Activated CD4-positive, alpha-beta T cell treated with anti-CD3 and anti-CD28 coated beads, Interleukin-2, Interleukin-6, amounts not matched to agents 100 ng/mL and 50 ng/mL, durations not matched to agents 16 hours and 8 hours (primary cell): Measurements from ENCODE around the gene MMAB.

Source experiments
- DNase-seq: peaks from one replicate; pipeline ENCODE4 v3.0.0-alpha.2; 2020

MMAB gene

DNA sequence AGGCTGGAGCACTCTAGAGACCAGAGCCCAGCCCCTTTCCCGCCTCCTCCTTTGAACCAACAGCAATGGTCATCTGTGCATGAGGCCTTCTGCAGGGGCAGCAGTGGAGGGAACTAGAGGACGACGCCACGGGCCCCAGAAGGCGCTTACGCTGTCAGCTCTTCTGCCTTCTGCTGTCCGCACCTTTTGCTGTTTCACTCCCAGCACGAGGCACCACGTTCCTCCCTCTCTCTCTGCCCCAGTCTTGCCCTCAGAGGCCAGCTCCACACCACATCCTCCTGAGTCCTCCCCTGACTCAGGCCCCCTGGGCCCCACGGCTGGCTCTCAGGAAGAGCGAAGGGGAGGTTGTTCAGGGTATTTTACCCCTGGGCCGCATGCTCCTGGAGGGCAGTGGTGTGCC lies 15.5 kb downstream of the MMAB start:
- DNase-seq = no peak

DNA sequence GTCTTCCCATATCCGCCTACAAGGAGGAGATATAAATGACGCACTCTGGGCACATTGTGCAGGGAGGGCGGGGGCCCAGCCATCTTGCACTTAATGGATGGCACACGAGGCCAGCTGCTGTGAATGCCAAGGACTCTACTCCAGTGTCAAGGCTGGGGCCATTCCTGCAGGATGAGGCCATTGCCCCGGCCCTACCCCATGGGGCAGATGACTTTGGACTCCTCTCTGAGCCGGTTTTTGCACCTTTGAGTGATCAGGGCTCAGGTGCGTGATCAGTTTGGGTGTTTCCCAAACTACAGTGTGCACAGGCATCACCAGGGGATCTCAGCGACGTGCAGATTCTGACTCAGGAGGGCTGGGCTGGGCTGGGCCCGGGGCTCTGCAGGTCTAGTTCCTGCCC lies 16.1 kb downstream of the MMAB start:
- no peak for DNase-seq

DNA sequence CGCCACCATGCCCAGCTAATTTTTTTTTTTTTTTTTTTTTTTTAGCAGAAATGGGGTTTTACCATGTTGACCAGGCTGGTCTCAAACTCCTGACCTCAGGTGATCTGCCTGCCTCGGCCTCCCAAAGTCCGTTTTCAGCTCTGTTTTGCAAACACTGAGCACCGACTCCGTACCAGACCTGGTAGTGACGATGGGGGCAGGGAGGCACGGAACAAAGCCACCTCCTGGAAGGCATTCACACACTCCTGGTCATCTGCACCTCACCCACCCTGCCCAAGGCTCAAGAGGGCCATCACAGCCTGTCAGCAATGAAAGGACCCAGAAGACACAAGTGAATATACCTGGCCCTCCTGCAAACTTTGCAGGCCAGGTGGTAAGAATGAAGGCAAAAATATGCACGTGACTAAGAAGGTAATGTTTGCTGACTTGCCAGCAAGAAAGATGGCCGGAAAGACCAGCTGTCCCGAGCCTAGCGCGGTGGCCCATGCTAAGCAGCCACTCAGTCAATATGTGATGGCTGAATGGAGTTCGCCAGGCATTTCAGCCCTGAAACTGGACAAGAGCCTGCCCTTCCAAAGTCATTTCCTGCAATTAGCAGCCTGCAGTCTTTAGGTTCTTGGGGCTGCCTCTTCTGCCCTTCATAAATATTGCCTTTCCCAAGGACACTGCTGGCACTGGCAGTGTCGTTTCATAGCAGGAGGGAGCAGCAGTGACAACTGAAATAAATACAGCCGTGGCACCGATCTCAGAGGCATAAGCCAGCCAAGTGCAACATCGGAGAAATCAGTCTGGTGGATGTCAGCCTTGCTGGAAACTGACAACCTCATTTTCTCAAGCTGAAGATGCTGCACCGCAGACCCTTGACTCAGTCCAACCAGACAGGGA lies 17.6 kb downstream of the MMAB start:
- DNase-seq = no peak

DNA sequence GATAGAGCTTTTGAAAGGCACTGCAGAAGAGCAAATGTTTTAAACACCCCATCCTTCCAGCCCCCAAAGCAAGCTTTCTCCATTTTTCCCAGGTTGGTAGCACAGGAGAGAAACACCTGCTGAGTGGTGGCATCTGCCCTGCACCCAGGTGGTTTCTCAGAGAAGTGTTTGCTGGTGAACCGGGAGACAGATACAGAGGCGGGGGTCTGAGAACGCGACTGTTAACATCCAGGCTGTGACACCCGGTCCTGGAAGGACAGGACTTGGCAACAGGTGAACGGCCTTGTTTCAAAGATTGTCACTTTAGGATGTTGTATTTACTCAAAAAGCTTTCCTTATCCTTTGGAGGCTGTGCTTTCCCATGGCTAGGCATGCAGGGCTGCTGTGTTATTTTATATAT lies 18.5 kb downstream of the MMAB start:
- no peak for DNase-seq

DNA sequence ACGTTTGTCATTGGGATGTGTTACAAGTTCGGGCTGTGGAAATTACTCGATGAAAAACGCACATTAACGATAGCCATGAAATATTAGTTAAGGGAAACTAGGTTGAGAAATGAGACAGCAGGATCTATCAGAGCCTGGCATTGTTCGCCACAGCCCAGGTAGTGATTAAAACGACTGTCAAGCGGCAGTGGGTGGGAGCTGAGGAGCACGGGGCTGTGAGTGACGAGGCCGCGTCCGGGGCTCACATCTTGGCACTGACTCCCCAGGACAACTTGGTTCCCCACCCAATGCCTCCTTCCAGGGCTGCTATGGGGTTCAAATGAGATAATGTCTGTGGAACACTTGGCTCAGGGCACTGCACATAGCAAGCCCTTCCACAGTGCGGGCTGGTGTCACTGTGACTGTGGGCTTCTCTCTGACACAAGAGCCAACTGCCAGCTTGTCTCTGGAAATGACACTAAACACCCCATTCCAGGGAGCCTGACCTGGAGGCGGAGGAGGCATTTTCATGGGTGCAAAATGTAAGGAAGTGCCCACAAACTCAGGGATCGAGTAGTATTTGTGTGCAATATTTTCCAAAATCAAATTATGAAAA lies 19.3 kb downstream of the MMAB start:
- DNase-seq = no peak

- DNase-seq = no peak
Measured at GRCh38 chr12:109553483-109553882, 19.8 kb downstream of the MMAB start.

DNA sequence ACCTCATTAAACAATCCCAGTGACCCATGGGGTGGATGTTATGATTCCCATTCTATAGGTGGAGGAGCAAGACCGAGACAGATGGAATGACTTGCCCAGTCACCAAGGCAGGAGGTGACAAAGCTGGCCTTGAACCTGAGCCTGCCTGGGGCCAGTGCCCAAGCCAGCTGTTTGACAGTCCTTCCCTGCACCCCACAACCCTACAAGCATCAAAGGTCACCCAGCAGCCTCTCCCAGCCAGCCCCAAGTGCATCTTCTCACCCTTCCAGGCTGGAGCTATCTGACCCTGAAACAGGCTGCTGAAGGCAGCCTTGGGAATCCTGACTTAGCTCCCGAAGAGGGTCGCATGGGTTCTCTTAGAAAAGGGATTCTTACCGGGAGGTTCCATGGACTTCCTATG lies 20.3 kb downstream of the MMAB start:
- DNase-seq = no peak

DNA sequence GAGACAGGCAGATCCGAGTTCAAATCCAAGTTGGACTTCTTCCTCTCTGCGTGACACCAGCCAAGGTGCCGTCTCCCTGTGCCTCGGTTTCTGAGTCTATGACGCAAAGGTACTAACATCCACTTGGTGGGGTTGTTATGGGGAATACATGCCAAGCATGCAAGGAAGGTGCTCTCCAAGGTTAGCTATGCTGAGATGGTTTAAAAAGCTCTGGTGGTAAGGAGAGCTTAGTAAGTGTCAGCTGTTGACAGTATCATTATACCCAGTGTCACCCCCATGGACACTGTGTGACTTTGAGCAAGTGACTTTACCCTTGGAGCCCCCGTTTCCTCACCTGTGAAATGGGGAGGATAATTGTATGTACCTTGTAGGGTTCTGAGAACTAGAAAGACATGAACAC lies 22.2 kb downstream of the MMAB start:
- no peak for DNase-seq

DNA sequence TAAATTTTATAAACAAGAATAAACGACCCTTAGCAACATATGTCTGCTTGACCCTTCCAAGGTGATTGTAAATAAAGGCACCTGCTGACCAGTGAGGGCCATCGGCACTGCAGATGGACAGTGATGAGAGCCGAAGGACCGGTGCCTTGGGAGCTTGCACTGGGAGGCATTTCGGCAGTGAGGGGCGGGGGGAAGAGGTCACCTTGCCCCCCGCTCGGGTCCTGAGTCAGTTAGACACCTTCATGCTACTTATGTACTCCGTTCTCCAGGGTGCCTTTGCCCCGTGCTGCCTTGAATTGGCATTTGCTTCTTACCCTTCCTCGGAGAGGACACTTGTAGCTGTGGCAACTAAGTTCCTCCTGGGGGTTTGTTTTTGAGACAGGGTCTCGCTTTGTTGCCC lies 23.0 kb downstream of the MMAB start:
- no peak for DNase-seq

- no peak for DNase-seq
Measured at GRCh38 chr12:109549613-109550270, 23.6 kb downstream of the MMAB start.

DNA sequence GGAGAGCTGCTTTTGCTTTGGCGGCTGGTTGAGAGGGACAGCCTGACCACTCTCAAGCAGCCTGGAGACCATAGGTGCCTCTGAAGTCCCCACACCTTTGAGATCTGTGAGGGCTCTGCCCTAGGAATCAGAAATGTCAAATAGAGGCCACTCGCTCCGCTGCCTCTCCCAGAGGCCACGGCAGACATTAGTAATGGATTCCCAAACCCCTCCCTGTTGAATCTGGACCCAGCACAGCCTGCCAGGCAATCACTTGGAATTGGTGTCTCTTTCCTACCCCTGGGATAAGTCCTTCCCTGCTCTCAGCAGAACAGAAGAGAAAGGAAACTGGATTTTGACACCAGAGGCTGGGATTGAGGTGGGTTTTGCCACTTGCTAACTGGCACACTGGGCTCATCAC lies 25.0 kb downstream of the MMAB start:
- no peak for DNase-seq

GRCh38 chr12:109547286-109547685 lies 26.0 kb downstream of the MMAB start:
- DNase-seq = no peak

GRCh38 chr12:109545826-109546225 lies 27.5 kb downstream of the MMAB start:
- no peak for DNase-seq

GRCh38 chr12:109544955-109545531 lies 28.3 kb downstream of the MMAB start:
- peak; percentile 15 for DNase-seq

DNA sequence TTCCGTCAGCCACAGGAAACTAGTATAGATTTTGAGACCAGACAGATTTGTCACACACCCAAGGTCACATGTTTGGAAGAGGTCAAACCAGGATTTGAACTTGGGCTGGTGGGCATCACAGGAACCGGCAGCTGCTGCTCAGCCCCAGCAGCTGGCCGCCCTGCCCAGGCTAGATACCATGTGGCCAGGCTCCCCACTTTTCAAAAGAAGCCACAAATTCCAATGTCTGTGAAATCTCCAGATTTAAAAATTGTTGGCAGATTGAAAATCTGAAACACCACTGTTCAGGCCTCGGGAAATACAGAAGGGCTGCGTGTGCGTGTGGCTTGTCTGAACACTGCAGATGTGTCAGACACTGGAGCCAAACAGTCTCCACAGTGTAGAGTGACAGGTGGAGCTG lies 30.4 kb downstream of the MMAB start:
- no peak for DNase-seq

GRCh38 chr12:109542014-109542413 lies 31.3 kb downstream of the MMAB start:
- DNase-seq = no peak

DNA sequence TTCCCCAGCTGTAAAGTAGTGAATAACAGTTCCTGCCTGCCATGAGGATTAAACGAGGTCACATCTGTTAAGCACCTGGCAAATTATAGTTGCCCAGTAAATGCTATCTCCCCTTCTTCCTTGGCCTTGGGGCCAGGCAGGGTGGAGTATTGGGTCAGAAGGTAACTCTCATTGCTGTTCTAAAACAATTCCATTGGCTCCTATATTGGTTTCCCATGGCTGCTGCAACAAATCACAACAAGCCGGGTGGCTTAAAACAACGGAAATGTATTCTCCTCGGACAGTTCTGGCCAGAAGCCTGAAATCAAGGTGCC lies 31.9 kb downstream of the MMAB start:
- DNase-seq = no peak

GRCh38 chr12:109540526-109541412 lies 32.5 kb downstream of the MMAB start:
- DNase-seq = no peak

- DNase-seq = no peak
Measured at GRCh38 chr12:109539508-109539907, 33.8 kb downstream of the MMAB start.

- no peak for DNase-seq
Measured at GRCh38 chr12:109538191-109538863, 35.0 kb downstream of the MMAB start.

DNA sequence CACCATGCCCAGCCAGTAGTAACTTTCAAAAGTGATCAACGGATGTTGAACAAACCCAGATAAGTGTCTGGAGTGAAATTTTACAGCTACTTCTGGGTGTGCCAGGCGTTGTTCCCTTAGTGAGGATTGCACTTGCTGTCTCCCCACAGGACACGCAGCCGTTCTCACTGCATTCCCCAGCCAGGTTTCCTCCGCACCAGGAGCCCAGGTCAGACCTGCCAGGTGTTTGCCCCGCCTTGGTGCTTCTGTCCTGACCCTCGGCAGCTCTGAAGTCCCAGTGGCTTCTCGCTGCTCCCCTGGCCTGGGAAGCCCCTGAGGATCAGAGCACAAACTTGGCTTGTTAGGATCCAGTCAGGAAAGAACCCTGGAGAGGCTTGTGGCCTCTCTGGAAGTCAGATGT lies 36.2 kb downstream of the MMAB start:
- DNase-seq = no peak

DNA sequence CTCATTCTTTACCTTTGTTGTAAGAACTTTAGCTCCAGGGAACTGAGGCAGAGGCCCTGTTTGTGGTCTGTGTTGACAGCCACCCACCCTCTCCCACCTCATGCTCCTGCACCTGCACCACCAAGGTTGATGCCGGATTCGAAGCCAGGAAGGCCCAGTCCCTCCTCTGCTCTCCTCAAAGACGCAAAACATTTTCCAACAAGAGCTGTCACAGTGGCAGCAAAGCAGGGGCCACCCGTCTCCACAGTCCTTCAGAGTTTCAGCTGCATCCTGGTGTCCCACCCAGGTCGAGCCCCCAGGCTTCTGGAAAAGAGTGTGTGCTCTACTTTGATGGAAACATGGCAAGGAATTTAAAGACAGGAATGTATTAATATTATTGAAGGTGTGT lies 37.4 kb downstream of the MMAB start:
- no peak for DNase-seq
